ENCODE results near the gene MYZAP. TPM values are rescaled to one million over a fixed set of nuclear protein-coding genes. Genes with fewer than 3 reads are reported as not detected.

MYZAP gene
- total RNA-seq, 1 experiment from 2014 or later, result 0.63 TPM

GRCh38 chr15:57643826-57644225 is 52.1 kb downstream of the MYZAP start:
- H3K4ac ChIP-seq (ENCODE audit: low read depth, low read length), result no peak overlapping the region
- Mint-ChIP-seq H3K27me3 (ENCODE audit: low read depth) (peaks cover 35% of the 10 kb centered on the region), H3K9me3 (no peaks in the 10 kb centered on the region), H3K27ac (no peak overlapping the region), H3K36me3 (ENCODE audit: insufficient read depth in 1 of 3, low read depth in 3 of 3) (no peaks in the 10 kb centered on the region), H3K4me3 (no peak overlapping the region), H3K4me1 (peaks cover 0 to 2% of the 10 kb centered on the region in 2 experiments; a peak in 1 of 4 replicates)
- H3K27me3 ChIP-seq (ENCODE audit: insufficient read depth, low read length), result no peaks in the 10 kb centered on the region
- no peaks in the 10 kb centered on the region for H3K79me1 ChIP-seq (ENCODE audit: insufficient read depth, low read depth, low read length, poor library complexity, severe bottlenecking)
- H3K4me1 ChIP-seq (ENCODE audit: insufficient read depth, low read length), result no peaks in the 10 kb centered on the region
- H3K23me2 ChIP-seq (ENCODE audit: insufficient read length, low read depth, low read length, poor library complexity, severe bottlenecking), result no peaks in the 10 kb centered on the region
- H3T11ph ChIP-seq (ENCODE audit: low read length), result no peak overlapping the region
- no peaks in the 10 kb centered on the region for H4K20me1 ChIP-seq (ENCODE audit: control insufficient read depth, insufficient read depth, insufficient read length)
- H2AFZ ChIP-seq (ENCODE audit: low read length), result no peak overlapping the region
- no peak overlapping the region for H4K8ac ChIP-seq (replicated peaks; ENCODE audit: insufficient read length, low read depth, low read length)
- H4K91ac ChIP-seq (ENCODE audit: insufficient read length, low read depth, low read length), result no peak overlapping the region
- H3K4me2 ChIP-seq (ENCODE audit: insufficient read depth, insufficient read length, low read length), result no peak overlapping the region
- no peaks in the 10 kb centered on the region for H3K9me3 ChIP-seq (ENCODE audit: control insufficient read depth, low read depth, low read length)
- H3K79me2 ChIP-seq (ENCODE audit: insufficient read depth, low read length), result no peaks in the 10 kb centered on the region
- no peak overlapping the region for H2BK12ac ChIP-seq (ENCODE audit: insufficient read length, low read depth, low read length)
- no peak overlapping the region for H2BK15ac ChIP-seq (ENCODE audit: low read depth, low read length)
- DNase-seq, result no peak
- H3K56ac ChIP-seq (ENCODE audit: insufficient read length, low read depth, low read length), result no peak overlapping the region
- TF ChIP-seq, protein P1, sequence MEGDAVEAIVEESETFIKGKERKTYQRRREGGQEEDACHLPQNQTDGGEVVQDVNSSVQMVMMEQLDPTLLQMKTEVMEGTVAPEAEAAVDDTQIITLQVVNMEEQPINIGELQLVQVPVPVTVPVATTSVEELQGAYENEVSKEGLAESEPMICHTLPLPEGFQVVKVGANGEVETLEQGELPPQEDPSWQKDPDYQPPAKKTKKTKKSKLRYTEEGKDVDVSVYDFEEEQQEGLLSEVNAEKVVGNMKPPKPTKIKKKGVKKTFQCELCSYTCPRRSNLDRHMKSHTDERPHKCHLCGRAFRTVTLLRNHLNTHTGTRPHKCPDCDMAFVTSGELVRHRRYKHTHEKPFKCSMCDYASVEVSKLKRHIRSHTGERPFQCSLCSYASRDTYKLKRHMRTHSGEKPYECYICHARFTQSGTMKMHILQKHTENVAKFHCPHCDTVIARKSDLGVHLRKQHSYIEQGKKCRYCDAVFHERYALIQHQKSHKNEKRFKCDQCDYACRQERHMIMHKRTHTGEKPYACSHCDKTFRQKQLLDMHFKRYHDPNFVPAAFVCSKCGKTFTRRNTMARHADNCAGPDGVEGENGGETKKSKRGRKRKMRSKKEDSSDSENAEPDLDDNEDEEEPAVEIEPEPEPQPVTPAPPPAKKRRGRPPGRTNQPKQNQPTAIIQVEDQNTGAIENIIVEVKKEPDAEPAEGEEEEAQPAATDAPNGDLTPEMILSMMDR (conservative IDR thresholded peaks at IDR 0.05), result no peak
- H2BK5ac ChIP-seq (ENCODE audit: insufficient read length, low read length), result no peak overlapping the region
- no CpG with 5 or more reads among the region's 4 CpGs for WGBS (ENCODE audit: extremely low coverage, insufficient read length, low lambda C conversion rate)
- H3K14ac ChIP-seq (ENCODE audit: insufficient read depth, low read length), result no peak overlapping the region; the same call in 1 of the 2 replicates
- no peak overlapping the region for H3K27ac ChIP-seq (ENCODE audit: insufficient read length, low read depth, low read length)
- H4K5ac ChIP-seq (ENCODE audit: insufficient read length, low read depth, low read length), result no peak overlapping the region
- H3K23ac ChIP-seq (ENCODE audit: insufficient read length, low read depth, low read length), result no peak overlapping the region
- H2BK20ac ChIP-seq (ENCODE audit: low read depth, low read length, poor library complexity, severe bottlenecking), result no peak overlapping the region
- H2BK120ac ChIP-seq (ENCODE audit: low read depth, low read length, poor library complexity, severe bottlenecking), result no peak overlapping the region
- H2AK5ac ChIP-seq (ENCODE audit: insufficient read length, low read length), result no peak overlapping the region
- H3K9ac ChIP-seq (ENCODE audit: extremely low read depth, insufficient read length, low read length), result no peak overlapping the region
- no peak overlapping the region for H3K18ac ChIP-seq (ENCODE audit: insufficient read length, low read depth, low read length)
